Glomerular visceral epithelial cell (primary cell): ENCODE measurements around the gene MCTP1.

Experiments
- DNase-seq: peaks from one replicate; pipeline ENCODE4 v3.0.0-alpha.2; 2016; ENCODE audit errors: extremely low spot score

MCTP1 gene

DNA sequence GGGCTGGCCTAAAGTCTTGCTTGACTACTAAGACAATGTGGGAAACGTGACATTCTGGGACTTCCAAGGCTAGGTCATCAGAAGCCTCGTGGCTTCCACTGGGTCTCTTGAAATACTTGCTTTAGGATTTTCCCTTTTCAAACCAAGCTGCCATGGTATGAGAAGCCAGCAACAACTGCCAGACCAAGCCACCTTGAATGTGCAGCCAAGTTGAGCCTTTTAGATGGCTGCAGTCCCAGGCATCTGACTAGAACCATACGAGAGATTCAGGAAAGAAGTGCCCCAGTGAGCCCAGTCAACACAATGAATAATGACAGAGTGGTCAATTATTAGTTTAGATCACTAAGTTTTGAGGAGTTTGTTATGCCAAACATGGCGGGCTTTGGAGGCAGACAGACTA, 523.1 kb downstream of the MCTP1 start:
- no peak for DNase-seq

- DNase-seq: no peak
Observed at GRCh38 chr5:94761055-94761454, 523.8 kb downstream of the MCTP1 start.

GRCh38 chr5:94759961-94760360, 524.9 kb downstream of the MCTP1 start:
- no peak for DNase-seq

GRCh38 chr5:94759022-94759421, 525.9 kb downstream of the MCTP1 start:
- DNase-seq: no peak

DNA sequence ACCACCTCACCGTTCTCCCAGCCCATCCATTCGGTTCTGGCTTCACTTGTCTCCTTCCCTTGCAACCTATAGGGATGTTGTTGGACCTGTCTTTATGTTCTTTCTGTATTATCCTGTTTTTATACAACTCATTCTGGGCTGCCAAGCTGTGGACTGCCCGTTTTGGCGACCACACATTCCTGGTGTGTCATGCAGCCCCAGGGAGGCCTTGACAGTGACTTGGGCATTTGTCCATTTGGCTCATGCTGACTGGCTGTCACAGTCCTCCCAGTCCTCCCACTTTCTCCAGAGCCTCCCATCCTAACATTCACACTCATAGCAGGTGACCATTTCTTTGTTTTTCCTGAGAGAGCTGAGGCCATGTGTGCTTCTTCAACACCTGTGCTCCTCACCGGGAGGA, 530.1 kb downstream of the MCTP1 start:
- no peak for DNase-seq

DNA sequence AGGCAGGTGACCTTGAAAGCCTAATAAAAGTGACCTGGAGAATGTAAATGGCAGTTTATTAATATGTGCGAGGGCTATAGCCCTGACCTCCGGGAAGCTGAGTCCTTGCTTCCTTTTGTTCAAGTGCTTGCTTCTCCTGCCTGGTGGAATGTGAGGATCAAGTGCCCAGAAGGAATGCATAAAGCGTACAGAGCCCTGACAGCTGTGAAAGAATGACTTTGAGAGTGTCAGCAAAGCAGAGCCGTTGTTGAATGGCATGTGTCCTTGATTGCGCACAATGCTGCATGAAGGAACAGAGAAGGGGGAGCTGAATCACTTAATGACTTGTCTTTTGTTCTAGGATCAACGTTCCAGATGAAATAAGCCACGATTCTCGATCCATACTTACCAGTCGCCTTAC, 533.4 kb downstream of the MCTP1 start:
- no peak for DNase-seq

GRCh38 chr5:94750681-94751080, 534.2 kb downstream of the MCTP1 start:
- DNase-seq: no peak

DNA sequence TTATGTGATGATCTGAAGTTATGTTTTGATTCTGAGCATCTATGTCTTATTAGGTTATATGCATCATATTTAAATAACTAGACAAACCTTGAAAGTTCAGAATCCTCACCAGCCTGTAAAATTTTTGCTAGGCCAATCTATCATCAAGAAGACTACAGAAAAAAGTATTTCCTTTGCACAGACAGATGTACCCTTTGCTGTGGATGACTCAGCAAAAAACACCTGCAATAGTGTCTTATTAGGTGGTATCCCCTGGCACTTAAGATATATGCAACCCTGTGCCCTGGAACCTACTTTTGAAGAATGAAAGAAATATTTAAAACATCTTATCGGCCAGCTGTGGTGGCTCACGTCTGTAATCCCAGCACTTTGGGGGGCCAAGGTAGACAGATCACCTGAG, 535.9 kb downstream of the MCTP1 start:
- no peak for DNase-seq

DNA sequence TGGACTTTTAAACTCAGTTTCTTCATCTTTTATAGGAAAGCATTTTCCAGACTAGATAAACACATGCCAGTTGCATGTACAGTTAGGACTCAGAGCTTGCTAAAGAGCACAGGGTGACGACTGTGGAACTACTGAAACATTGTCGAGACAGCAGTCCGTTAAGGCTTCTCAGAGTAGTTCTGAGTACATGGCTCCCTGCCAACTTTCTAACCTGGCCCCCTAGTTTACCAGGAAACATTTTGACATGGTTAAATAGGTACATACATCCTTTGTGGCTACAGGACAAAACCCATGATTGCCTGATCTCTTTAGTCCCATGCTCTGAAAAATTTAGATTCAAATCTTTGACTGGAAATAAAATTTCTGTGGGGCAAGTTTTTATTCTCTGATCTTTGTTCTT, 536.7 kb downstream of the MCTP1 start:
- DNase-seq: no peak

GRCh38 chr5:94747371-94747770, 537.5 kb downstream of the MCTP1 start:
- DNase-seq: no peak

GRCh38 chr5:94746731-94747124, 538.2 kb downstream of the MCTP1 start:
- peak; percentile 11 for DNase-seq

DNA sequence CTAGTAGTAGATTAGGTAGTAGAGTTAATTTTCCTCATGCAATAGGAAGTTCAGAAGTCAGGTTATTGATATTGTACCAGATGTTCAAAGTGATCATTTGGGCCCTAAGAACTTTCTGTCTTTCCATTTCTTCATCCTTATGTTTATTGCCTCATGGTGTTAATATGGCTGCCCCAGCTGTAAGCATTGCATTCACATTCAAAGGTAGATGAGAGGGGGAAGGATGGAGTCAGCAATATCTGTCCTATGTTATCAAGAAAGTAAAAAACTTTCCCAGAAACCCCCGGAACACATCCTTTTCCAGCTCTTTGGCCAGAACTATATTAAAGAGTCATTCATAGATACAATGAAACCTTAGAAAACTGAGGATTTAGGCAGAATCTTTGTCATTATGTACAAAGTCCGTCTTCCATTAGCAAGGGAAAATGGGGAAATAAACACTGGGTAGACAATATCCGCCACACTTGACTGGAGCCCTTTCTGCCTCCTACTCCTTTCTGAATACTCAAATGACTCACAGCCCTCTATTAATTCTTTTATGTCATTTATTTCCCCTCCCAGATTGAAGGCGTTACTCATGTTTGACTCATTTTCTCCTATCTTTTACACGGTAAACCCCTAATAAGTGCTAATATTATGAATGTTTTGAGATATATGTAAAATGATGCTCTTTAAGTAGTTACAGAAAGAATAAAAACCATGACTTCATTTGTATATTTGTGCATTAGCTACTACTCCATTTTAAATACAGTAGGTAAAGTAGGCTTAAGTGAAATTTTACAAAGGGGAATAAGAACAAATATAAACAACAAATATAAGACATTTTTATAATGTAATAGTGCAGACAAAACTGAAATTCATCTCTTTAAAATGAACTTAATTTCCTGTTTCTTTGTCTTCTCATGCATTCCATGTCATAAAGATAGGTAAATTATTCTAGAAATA, 538.8 kb downstream of the MCTP1 start:
- peak; percentile 46 for DNase-seq

DNA sequence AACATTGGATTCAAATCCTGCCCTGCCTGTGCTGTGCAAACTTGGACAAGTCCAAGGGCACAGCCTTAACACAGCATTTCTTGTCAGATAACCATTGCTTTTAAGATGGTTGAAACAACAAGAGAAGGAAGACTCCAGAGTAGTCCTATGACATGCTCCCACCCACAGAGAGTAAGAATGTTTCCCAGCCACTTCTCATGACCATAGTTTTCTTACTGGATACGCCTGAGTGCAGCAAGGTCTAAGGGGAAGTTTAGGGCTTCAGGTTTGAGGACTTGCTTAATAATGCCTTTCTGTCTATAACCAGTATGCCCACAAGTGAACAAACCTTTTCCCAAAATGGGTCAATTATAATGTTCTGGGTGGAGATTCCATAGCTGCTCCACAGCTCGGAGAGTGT, 540.0 kb downstream of the MCTP1 start:
- no peak for DNase-seq

- no peak for DNase-seq
Observed at GRCh38 chr5:94742852-94743251, 542.0 kb downstream of the MCTP1 start.

- no peak for DNase-seq
Observed at GRCh38 chr5:94740286-94740685, 544.6 kb downstream of the MCTP1 start.

GRCh38 chr5:94736498-94736897, 548.4 kb downstream of the MCTP1 start:
- DNase-seq: no peak

DNA sequence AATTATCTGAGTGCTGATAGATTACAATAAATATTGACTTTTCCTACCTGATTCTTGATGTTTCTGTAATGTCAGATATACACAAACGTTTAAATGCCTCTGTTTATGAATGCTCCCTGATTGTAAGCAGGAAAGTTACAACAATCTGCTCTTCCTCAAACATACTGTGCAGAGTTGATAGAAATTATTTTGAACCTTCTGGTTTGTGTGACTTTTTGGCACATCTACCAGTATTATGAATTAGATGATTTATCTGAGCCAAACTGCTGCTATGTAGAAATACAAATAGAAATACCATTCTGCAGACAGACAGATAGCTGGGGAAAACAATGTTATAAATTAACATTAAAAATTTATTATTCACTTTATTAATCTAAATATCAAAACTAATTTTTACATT, 553.4 kb downstream of the MCTP1 start:
- no peak for DNase-seq

DNA sequence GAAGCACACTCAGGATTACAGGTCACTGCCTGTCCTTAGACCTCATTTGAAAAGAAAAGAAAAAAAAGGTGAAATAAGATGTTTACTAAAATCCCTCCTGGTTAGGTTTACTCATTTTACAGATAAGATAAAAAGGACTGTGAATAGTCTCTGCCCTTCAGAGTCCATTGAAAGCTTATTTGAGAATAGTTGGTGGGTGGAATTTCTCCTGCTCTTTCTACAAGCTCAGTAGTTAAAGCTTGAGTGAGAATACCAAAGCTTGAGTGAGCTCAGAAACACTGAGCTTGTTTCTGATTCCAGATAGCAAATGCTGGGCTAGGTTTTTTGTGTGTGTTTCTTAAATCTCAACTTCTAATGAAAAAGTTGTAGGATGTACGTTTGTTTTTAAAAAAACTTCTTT, 559.8 kb downstream of the MCTP1 start:
- DNase-seq: no peak

DNA sequence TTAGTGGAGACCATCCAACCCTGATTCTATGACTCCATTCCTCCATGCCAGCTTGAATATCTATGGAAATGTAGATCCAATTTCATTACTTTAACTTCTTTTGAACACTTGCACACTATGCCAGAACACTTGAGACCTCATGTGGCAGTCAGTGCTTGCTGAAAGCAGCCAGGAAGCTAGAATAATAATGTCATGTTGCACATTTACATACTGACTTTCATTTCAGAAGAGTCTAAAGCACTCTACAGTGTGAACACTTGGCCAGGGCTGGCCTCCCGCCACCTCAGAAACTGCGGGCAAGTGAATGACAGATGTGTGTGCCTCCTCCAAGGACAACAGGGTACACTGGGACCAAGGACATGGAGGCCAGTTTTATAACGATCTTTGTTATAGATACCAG, 569.1 kb downstream of the MCTP1 start:
- no peak for DNase-seq

- no peak for DNase-seq
Observed at GRCh38 chr5:94711785-94712184, 573.1 kb downstream of the MCTP1 start.

- DNase-seq: no peak
Observed at GRCh38 chr5:94709277-94709676, 575.6 kb downstream of the MCTP1 start.

- DNase-seq: no peak
Observed at GRCh38 chr5:94707359-94707758, 577.5 kb downstream of the MCTP1 start.

DNA sequence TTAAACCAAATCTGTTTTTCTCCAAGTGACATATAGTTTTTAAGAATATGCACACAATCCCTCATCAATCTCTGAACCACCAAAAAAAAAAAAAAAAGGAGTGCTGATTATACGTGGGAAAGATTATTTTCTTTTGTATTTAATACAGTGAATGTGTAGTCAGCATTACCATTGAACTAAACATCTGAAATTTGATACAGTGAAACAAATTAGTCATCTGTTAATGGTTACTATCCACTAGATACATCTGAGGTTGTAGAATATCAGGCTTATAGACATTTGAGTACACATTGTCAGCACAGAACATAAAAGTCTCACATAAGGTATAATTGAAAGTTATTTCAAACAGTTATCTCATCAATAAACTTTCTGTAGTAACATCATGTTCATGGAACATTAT, 579.5 kb downstream of the MCTP1 start:
- DNase-seq: peak; percentile 25

DNA sequence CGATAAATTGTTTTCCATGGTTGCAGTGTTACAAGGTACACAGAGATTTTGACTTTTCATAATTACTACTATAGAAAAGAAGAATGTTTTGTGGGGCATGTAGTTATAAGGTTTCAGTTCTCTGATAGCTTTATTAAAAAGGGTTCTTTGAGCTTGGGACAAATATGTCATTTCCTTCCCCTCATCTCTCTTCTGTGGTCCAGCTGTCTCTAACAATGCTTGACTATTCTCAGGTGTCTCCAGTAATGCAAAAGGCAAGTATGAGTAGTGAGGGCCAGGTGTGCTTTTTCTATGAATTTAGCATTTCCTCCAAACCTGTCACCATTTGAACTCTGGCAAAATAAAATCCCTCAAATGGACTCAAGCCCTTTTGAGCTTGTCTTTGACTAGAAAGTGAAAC, 582.2 kb downstream of the MCTP1 start:
- no peak for DNase-seq
